Omental fat pad (tissue), 4 donors: Measurements from ENCODE around the gene NCOA1. TPM values are rescaled to one million over a fixed set of nuclear protein-coding genes. Genes with fewer than 3 reads are reported as not detected.

Experiments used
- ATAC-seq: fragments of 150-250 bp; one replicate; pipeline ENCODE4 v1.9.1; 2016; ENCODE audit warnings: mild to moderate bottlenecking, moderate library complexity; ENCODE audit not compliant: low FRiP score
- DNase-seq: peaks from one replicate; pipeline ENCODE4 v3.0.0-alpha.2; 2019; ENCODE audit warnings: low spot score
- CTCF ChIP-seq, 3 donors: fragments of 450-650 bp; IDR thresholded peaks; one replicate each; pipeline ENCODE4 v1.5.1; 2016 to 2017; ENCODE audit warnings: antibody characterized with exemption in 3 of 3, mild to moderate bottlenecking in 3 of 3, moderate library complexity in 2 of 3
- total RNA-seq, 4 donors: library from RNA; depleted of rRNA; stranded (reverse); fragments of >200 nt; gene quantifications; one replicate each; pipeline ENCODE4 v1.1.0, GENCODE V29; 2016

Gene NCOA1
- total RNA-seq, 4 donors from 2014 or later, result 46.8 to 80.1 (median 50.1) TPM

GRCh38 chr2:24643051-24643450, 152.0 kb downstream of the NCOA1 start:
- DNase-seq (no peak), ATAC-seq (no peak)
- TF ChIP-seq CTCF (IDR thresholded peaks at IDR 0.05), result no peak

GRCh38 chr2:24644032-24644431, 153.0 kb downstream of the NCOA1 start:
- no peak for ATAC-seq
- no peak for TF ChIP-seq CTCF (IDR thresholded peaks at IDR 0.05)

GRCh38 chr2:24650997-24651642, 160.1 kb downstream of the NCOA1 start:
- no peak for DNase-seq
- TF ChIP-seq CTCF (IDR thresholded peaks at IDR 0.05), result no peak
- ATAC-seq, result no peak

More at GRCh38 chr2:24644032-24644431, 153.0 kb downstream of the NCOA1 start:
- DNase-seq, result no peak

- DNase-seq (no peak), ATAC-seq (no peak)
- no peak for TF ChIP-seq CTCF (IDR thresholded peaks at IDR 0.05)
Measured at GRCh38 chr2:24651643-24652003, 160.6 kb downstream of the NCOA1 start.

- TF ChIP-seq CTCF (IDR thresholded peaks at IDR 0.05), result no peak
Measured at GRCh38 chr2:24652265-24653182, 161.5 kb downstream of the NCOA1 start.

GRCh38 chr2:24657818-24658217, 166.8 kb downstream of the NCOA1 start:
- no peak for TF ChIP-seq CTCF (IDR thresholded peaks at IDR 0.05)
- ATAC-seq (no peak), DNase-seq (no peak)

More at GRCh38 chr2:24652265-24653182, 161.5 kb downstream of the NCOA1 start:
- DNase-seq (no peak), ATAC-seq (no peak)
